Tibial artery (tissue), 4 donors: ENCODE measurements around the gene SLC24A3.

Experiments used
- DNase-seq, 2 donors: peaks; one replicate each; pipeline ENCODE4 v3.0.0-alpha.2; 2019
- H3K27ac ChIP-seq, 2 donors: fragments of 200-600 bp; sonication (generic) in 1 of 2; 1 replicate in 1 of 2; 2 replicates in 1 of 2; pipeline ENCODE4 v1.5.1; 2018 to 2019; ENCODE audit warnings: mild to moderate bottlenecking in 1 of 2
- H3K27me3 ChIP-seq, 2 donors: fragments of 200-600 bp; sonication (generic) in 1 of 2; one replicate each; pipeline versions ENCODE4 v1.5.1 to v1.6.0; 2016 to 2019
- H3K36me3 ChIP-seq, 3 donors: fragments of 200-600 bp; sonication (generic) in 2 of 3; one replicate each; pipeline ENCODE4 v1.5.1; 2016 to 2019; ENCODE audit warnings: mild to moderate bottlenecking in 2 of 3
- H3K4me1 ChIP-seq, 4 donors: fragments of 200-600 bp; sonication (generic) in 2 of 4; 1 replicate in 3 of 4; 2 replicates in 1 of 4; pipeline ENCODE4 v1.5.1; 2016 to 2019
- H3K4me3 ChIP-seq, 2 donors: fragments of 200-600 bp; sonication (generic) in 1 of 2; 1 replicate in 1 of 2; 2 replicates in 1 of 2; pipeline ENCODE4 v1.5.1; 2018 to 2019; ENCODE audit warnings: mild to moderate bottlenecking in 2 of 2
- H3K9me3 ChIP-seq, 3 donors: fragments of 200-600 bp; sonication (generic) in 1 of 3; one replicate each; pipeline ENCODE4 v1.5.1; 2016 to 2019
- intact Hi-C: fragments of 100-400 bp; cut with DNase I; formaldehyde crosslinking; loops from one replicate; pipeline ENCODE4 v1.15.0; 2023; ENCODE audit warnings: low total_unique reads
- TF ChIP-seq, protein P1 (sequence below), 2 experiments: fragments of 200-600 bp in 1 of 2; fragments of 450-650 bp in 1 of 2; IDR thresholded peaks; one replicate each; pipeline ENCODE4 v1.5.1; 2017 to 2019; ENCODE audit warnings: antibody characterized with exemption in 2 of 2, mild to moderate bottlenecking in 1 of 2, moderate library complexity in 1 of 2

SLC24A3 gene

DNA sequence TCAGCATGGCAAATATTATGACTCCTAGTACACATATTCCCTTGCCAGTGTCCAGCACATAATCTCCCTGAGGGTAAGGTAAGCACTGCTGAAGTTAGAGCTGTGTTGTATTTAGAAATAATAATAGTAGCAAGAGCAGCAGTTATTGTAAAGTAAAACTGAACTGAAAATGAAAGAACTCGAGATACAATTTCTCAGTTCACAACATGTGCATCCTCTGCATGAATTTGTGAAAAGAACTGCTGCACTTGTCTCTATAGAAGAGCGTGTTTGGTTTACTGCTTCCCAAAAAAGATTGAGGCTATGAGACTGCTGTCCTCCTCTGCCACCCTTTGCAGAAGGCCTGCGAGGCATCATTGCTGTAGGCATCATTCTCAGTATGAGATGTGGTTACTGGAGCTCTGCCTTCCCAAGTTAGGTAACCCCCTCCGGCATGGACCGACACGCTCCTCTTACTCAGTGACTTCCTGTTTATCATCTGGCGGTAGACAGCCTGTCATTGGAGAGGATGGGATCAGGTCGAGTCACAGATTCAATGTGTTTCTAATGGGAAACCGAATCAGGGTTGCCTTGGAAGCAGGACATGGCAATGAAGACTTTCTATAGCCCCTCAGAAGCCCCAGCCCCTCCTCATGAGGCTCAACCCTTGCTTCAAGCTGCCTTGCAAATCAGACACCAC, 48.1 kb downstream of the SLC24A3 start:
- no peak for DNase-seq
- Histone ChIP-seq H3K4me1 (peaks cover 0 to 29% (median 9%) of the 10 kb centered on the region in 4 donors), H3K27ac (no peak overlapping the region), H3K27me3 (no peaks in the 10 kb centered on the region), H3K36me3 (no peaks in the 10 kb centered on the region), H3K4me3 (no peak overlapping the region), H3K9me3 (no peaks in the 10 kb centered on the region)
- intact Hi-C loops = no loop called here
- TF ChIP-seq, protein P1, sequence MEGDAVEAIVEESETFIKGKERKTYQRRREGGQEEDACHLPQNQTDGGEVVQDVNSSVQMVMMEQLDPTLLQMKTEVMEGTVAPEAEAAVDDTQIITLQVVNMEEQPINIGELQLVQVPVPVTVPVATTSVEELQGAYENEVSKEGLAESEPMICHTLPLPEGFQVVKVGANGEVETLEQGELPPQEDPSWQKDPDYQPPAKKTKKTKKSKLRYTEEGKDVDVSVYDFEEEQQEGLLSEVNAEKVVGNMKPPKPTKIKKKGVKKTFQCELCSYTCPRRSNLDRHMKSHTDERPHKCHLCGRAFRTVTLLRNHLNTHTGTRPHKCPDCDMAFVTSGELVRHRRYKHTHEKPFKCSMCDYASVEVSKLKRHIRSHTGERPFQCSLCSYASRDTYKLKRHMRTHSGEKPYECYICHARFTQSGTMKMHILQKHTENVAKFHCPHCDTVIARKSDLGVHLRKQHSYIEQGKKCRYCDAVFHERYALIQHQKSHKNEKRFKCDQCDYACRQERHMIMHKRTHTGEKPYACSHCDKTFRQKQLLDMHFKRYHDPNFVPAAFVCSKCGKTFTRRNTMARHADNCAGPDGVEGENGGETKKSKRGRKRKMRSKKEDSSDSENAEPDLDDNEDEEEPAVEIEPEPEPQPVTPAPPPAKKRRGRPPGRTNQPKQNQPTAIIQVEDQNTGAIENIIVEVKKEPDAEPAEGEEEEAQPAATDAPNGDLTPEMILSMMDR (IDR thresholded peaks at IDR 0.05) = no peak

GRCh38 chr20:19264191-19264590, 51.7 kb downstream of the SLC24A3 start:
- TF ChIP-seq, protein P1 (IDR thresholded peaks at IDR 0.05) = no peak
- H3K4me1 ChIP-seq = peaks cover 0 to 15% (median 8%) of the 10 kb centered on the region in 4 donors
- H3K9me3 ChIP-seq = no peaks in the 10 kb centered on the region
- intact Hi-C loops = no loop called here
- no peak for DNase-seq
- H3K4me3 ChIP-seq = no peak overlapping the region
- no peaks in the 10 kb centered on the region for H3K36me3 ChIP-seq
- H3K27ac ChIP-seq = no peak overlapping the region
- H3K27me3 ChIP-seq = no peaks in the 10 kb centered on the region

DNA sequence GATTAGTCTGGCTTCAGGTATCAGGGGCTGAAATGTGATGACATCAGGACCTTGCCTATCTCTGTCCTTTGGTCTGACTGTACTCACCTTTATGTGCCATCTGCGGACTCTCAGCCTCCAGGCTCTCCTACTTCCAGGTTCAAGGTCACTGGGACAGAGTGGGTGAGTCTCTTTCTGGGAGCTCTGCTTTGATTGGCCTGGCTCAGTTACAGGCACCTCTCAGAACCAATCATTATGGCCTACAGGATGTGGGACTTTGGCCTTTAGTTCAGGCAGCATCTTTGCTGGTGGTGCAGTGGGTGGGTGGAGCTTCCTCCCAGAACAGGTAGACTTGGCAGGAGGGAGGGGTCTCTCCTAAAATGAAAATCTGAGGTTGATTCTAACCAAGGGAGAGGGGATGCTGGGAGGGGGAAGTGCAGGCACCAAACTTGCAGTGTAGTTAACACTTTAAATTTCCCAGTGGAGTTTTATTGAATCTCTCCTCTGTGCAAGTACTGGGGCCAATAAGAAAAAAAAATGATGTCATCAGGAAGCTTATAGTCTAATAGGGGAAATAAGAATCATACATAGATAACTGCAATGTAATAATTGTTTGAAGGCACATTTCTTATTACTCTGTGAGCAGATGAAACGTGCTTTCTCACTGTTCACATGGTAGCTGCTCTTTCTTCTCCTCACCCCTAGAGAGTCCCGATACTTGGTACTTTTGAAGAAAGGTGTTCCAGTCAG, 53.4 kb downstream of the SLC24A3 start:
- Histone ChIP-seq H3K9me3 (no peaks in the 10 kb centered on the region), H3K27ac (no peak overlapping the region), H3K36me3 (no peaks in the 10 kb centered on the region), H3K4me3 (no peak overlapping the region), H3K27me3 (no peaks in the 10 kb centered on the region), H3K4me1 (peaks cover 0 to 15% (median 8%) of the 10 kb centered on the region in 4 donors)
- DNase-seq = no peak
- intact Hi-C loops = no loop called here
- TF ChIP-seq, protein P1 (IDR thresholded peaks at IDR 0.05) = no peak

DNA sequence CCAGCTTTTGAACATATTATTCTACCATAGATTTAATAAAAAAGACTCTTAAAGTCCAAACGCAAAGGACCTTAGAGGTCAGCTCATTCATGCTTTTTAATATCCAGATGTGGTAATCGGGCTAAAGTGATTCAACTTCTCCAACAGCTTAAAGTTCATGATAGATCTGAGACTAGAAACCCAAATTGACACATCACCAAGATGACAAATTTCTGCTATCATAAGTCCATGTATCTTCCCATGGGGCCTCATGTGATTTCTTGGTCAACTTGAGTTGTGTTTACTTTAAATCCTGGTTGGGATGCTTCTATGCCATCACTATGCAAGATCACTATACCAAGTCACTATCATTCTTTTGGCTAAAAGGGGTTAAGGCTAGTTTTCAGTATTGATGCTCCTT, 56.0 kb downstream of the SLC24A3 start:
- intact Hi-C loops = no loop called here

DNA sequence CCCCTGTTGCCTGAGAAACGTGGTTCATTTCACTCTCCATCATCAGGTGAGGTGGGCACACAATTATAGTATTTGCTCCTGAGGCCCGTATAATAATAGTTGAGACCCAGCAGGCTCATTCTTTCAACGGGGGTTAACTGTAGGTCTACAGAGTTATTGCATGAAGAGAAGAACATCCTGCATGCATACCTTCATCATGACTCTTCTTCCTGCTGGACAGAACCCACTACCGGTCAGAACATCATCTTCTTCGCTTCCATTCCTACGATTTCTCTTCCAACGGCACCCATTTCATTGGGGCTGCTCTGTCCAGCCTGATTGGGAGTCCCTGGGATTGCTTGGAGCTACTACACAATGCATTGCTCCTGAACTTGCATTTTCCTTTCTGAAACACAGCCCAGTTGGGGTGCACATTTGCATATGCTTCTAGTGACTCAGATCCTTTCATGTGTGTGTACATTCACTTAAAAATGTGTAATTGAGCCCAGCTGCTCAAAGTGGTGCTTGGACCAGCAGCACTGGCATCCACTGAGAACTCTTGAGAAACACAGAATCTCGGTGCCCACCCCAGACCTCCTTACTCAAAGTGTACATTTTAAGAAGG, 57.4 kb downstream of the SLC24A3 start:
- no peak overlapping the region for H3K4me3 ChIP-seq
- no peak for DNase-seq
- no peaks in the 10 kb centered on the region for H3K36me3 ChIP-seq
- intact Hi-C loops = no loop called here
- no peaks in the 10 kb centered on the region for H3K9me3 ChIP-seq
- H3K27me3 ChIP-seq = no peaks in the 10 kb centered on the region
- no peak overlapping the region for H3K27ac ChIP-seq
- TF ChIP-seq, protein P1 (IDR thresholded peaks at IDR 0.05) = no peak
- peaks cover 0 to 9% (median 5%) of the 10 kb centered on the region in 4 donors for H3K4me1 ChIP-seq

More for the DNA sequence above, 56.0 kb downstream of the SLC24A3 start:
- Histone ChIP-seq H3K9me3 (no peaks in the 10 kb centered on the region), H3K4me3 (no peak overlapping the region), H3K27ac (no peak overlapping the region), H3K4me1 (peaks cover 0 to 6% (median 2%) of the 10 kb centered on the region in 4 donors), H3K27me3 (no peaks in the 10 kb centered on the region), H3K36me3 (no peaks in the 10 kb centered on the region)
- DNase-seq = no peak
- TF ChIP-seq, protein P1 (IDR thresholded peaks at IDR 0.05) = no peak
